HCT116 (cell line): ENCODE data around the gene SGMS2. TPM values are rescaled to one million over a fixed set of nuclear protein-coding genes. Genes with fewer than 3 reads are reported as not detected.

ENCODE experiments used
- ATAC-seq: fragments of 200-7000 bp; cut with Tn5 transposase; 2 replicates; pipeline ENCODE4 v1.9.1; 2020; ENCODE audit warnings: mild to moderate bottlenecking, moderate library complexity
- BruUV-seq: library from RNA; stranded (reverse); fragments of 400-500 nt; replicated peaks from 2 replicates; lab custom pipeline; 2021; lab: Mats Ljungman, UMichigan
- CTCF ChIA-PET: fragments of 300-600 bp; sonication (Branson Sonifier 250); formaldehyde crosslinking; loops from one replicate; lab custom pipeline; 2021; ENCODE audit warnings: antibody characterized with exemption; lab: Charles Lee
- POLR2A ChIA-PET: fragments of 300-600, 350-600 bp; sonication (Branson Sonifier 250); formaldehyde crosslinking; loops from one replicate; lab custom pipeline; 2021; ENCODE audit warnings: antibody characterized with exemption; lab: Charles Lee
- RAD21 ChIA-PET, 2 experiments: fragments of 300-600 bp; sonication (Branson Sonifier 250); formaldehyde crosslinking; loops; one replicate each; lab custom pipeline; 2023; ENCODE audit warnings: low total read pairs in 2 of 2; ENCODE audit not compliant: uncharacterized antibody in 2 of 2, unreplicated experiment in 2 of 2, low non-redundant PET in 1 of 2; lab: Charles Lee
- DNase-seq: peaks from one replicate; pipeline ENCODE4 v3.0.0-alpha.2; 2010; ENCODE audit warnings: low read depth, low spot score
- H2AFZ ChIP-seq: fragments of 200-600 bp; shearing (Covaris generic), sonication (generic); 2 replicates; pipeline ENCODE4 v1.6.1; 2017; ENCODE audit warnings: low read depth, mixed run types, mixed read lengths, antibody characterized with exemption, low read length; ENCODE audit not compliant: poor library complexity, severe bottlenecking
- H3K27ac ChIP-seq: 2 replicates; pipeline ENCODE4 v1.5.1; 2012; ENCODE audit warnings: low read depth, low read length
- H3K27me3 ChIP-seq: fragments of 200-600 bp; sonication (generic); 2 replicates; pipeline ENCODE4 v1.6.1; 2016; ENCODE audit warnings: mixed run types, low read length, mixed read lengths; ENCODE audit not compliant: insufficient read depth
- H3K36me3 ChIP-seq, 2 experiments: fragments of 200-500 bp in 1 of 2; fragments of 200-600 bp in 1 of 2; sonication (Bioruptor generic) in 1 of 2; sonication (generic) in 1 of 2; 2 replicates each; pipeline versions ENCODE4 v1.5.1 to v1.6.1; 2014 to 2016; ENCODE audit warnings: low read length in 2 of 2, inconsistent platforms in 1 of 2, mixed read lengths in 1 of 2, mixed run types in 1 of 2; ENCODE audit not compliant: insufficient read depth in 2 of 2, control insufficient read depth in 1 of 2
- H3K4me1 ChIP-seq, 2 experiments: fragments of 200-600 bp in 1 of 2; sonication (generic) in 1 of 2; 2 replicates each; pipeline versions ENCODE4 v1.5.1 to v1.6.1; 2012 to 2017; ENCODE audit warnings: low read length in 2 of 2, inconsistent platforms in 1 of 2, mild to moderate bottlenecking in 1 of 2, mixed read lengths in 1 of 2, mixed run types in 1 of 2, moderate library complexity in 1 of 2; ENCODE audit not compliant: insufficient read depth in 2 of 2, control insufficient read depth in 1 of 2
- H3K4me2 ChIP-seq: fragments of 200-600 bp; sonication (generic); 2 replicates; pipeline ENCODE4 v1.6.1; 2017; ENCODE audit warnings: mixed run types, low read length, mixed read lengths
- H3K4me3 ChIP-seq, 2 experiments: fragments of 200-600 bp in 1 of 2; sonication (generic) in 1 of 2; replicated peaks in 1 of 2; 2 replicates each; pipeline ENCODE4 v1.5.1; 2011 to 2016; ENCODE audit warnings: low read length in 2 of 2, control low read depth in 1 of 2, low read depth in 1 of 2, mild to moderate bottlenecking in 1 of 2, mixed read lengths in 1 of 2, mixed run types in 1 of 2
- H3K79me2 ChIP-seq: fragments of 200-600 bp; sonication (generic); 2 replicates; pipeline ENCODE4 v1.6.1; 2017; ENCODE audit warnings: mild to moderate bottlenecking, mixed run types, low read length, moderate library complexity, mixed read lengths; ENCODE audit not compliant: insufficient read depth
- H3K9ac ChIP-seq: fragments of 200-600 bp; sonication (generic); 2 replicates; pipeline ENCODE4 v1.6.1; 2016; ENCODE audit warnings: low read length, mixed read lengths
- H3K9me2 ChIP-seq: fragments of 200-600 bp; sonication (generic), shearing (Covaris generic); 2 replicates; pipeline ENCODE4 v1.6.1; 2017; ENCODE audit warnings: mixed run types, mild to moderate bottlenecking, moderate library complexity; ENCODE audit not compliant: insufficient read depth
- H3K9me3 ChIP-seq, 2 experiments: fragments of 200-500 bp in 1 of 2; fragments of 200-600 bp in 1 of 2; sonication (Bioruptor generic) in 1 of 2; sonication (generic) in 1 of 2; 2 replicates each; pipeline ENCODE4 v1.6.1; 2014 to 2017; ENCODE audit warnings: low read length in 2 of 2, mixed read lengths in 2 of 2, inconsistent platforms in 1 of 2, low read depth in 1 of 2, mild to moderate bottlenecking in 1 of 2, mixed run types in 1 of 2, moderate library complexity in 1 of 2; ENCODE audit not compliant: control insufficient read depth in 1 of 2, insufficient read depth in 1 of 2
- H4K20me1 ChIP-seq: fragments of 200-600 bp; sonication (generic), shearing (Covaris generic); 2 replicates; pipeline ENCODE4 v1.6.1; 2017; ENCODE audit warnings: mixed run types, mild to moderate bottlenecking, moderate library complexity; ENCODE audit not compliant: insufficient read depth
- CBX3 ChIP-seq: IDR thresholded peaks from 2 replicates; pipeline ENCODE4 v1.6.1; 2012; ENCODE audit warnings: low read depth
- FOSL1 ChIP-seq: IDR thresholded peaks from 2 replicates; pipeline ENCODE4 v1.6.1; 2012; ENCODE audit warnings: low read depth
- JUND ChIP-seq: IDR thresholded peaks from 2 replicates; pipeline ENCODE4 v1.6.1; 2012
- POLR2AphosphoS5 ChIP-seq: IDR thresholded peaks from 2 replicates; pipeline ENCODE4 v1.6.1; 2011; ENCODE audit warnings: mild to moderate bottlenecking, low read depth, low read length, moderate library complexity
- SP1 ChIP-seq: IDR thresholded peaks from 2 replicates; pipeline ENCODE4 v1.6.1; 2012; ENCODE audit warnings: low read depth
- TCF7L2 ChIP-seq: IDR thresholded peaks from 2 replicates; pipeline ENCODE4 v1.7.0; 2011; ENCODE audit warnings: borderline replicate concordance, inconsistent platforms; ENCODE audit not compliant: insufficient read depth, insufficient read length; ENCODE audit errors: extremely low read depth
- YY1 ChIP-seq: IDR thresholded peaks from 2 replicates; pipeline ENCODE4 v1.6.1; 2011; ENCODE audit warnings: low read length, low read depth, moderate library complexity, mild to moderate bottlenecking; ENCODE audit not compliant: insufficient replicate concordance; ENCODE audit errors: extremely low read depth
- ZFX ChIP-seq: fragments of 450-650 bp; IDR thresholded peaks from 2 replicates; pipeline ENCODE4 v1.6.1; 2017
- intact Hi-C: fragments of 100-400 bp; cut with micrococcal nuclease; formaldehyde crosslinking; loops from 2 replicates; pipeline ENCODE4 v1.10.0; 2022
- total RNA-seq: library from RNA; stranded (reverse); gene quantifications from one replicate; pipeline ENCODE4 v1.2.1, GENCODE V29; 2021; ENCODE audit not compliant: unreplicated experiment
- TF ChIP-seq, protein P1 (sequence below): IDR thresholded peaks from 2 replicates; pipeline ENCODE4 v1.6.1; 2012; ENCODE audit warnings: low read depth
- TF ChIP-seq, protein P2 (sequence below): IDR thresholded peaks from 2 replicates; pipeline ENCODE4 v1.6.1; 2012

SGMS2 gene
- total RNA-seq, 1 experiment from 2014 or later: 36.6 TPM

DNA sequence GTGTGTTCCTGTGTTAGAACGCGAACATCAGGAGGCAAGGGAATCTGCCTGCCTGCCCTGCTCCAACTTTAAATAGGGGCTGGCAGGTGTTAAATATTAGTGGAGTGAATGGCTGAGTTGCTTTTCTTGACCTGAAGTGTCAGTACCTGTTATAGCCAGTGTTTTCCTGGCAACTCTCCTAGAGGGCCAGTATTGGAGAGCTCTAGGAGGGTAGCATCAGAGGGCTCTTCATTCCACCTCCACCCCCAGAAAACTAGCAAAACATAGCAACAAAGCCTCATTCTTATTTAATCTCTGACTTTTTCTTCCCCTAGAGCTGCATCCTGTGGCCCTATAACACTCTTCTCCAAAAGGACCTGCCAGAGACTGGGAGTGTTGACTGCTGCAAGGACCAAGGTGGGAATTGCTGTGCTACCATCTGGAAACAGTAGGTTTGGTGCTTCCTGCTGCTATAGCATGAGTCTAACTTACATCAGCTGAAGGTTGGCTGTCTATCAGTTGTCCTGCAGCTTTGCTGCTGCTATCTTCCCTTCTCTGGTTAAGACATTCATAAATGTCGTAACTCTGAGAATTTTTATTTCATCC is 33.5 kb downstream of the SGMS2 start (continued):
- TF ChIP-seq TCF7L2 (no peak), ZFX (no peak), CBX3 (no peak)
- TF ChIP-seq, all 23 proteins: peak for 0

DNA sequence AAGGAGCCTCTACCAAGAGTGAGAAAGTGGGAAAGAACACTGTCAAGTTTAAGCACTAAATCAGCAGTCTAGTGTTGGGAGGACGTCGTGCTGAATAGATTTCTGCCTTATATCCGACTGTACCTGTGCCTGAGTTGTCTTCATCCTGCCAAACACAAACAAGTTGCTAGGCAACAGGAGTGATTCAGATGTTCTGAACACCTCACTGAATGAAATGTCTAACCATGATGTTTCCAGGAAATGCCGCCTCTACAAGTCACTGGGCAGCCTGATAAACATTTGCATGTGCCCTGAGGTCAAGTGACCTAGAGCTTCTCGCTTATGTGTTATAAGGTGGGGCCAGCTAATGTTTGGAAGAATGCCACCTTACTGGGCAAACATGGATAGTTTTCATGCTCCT is 37.9 kb downstream of the SGMS2 start:
- Histone ChIP-seq H3K4me2 (peak overlapping the region; percentile 57), H3K27ac (no peak overlapping the region), H3K4me1 (peaks cover 17 to 27% of the 10 kb centered on the region in 2 experiments), H3K36me3 (no peaks in the 10 kb centered on the region), H3K9me2 (no peaks in the 10 kb centered on the region), H2AFZ (no peak overlapping the region), H3K9me3 (no peaks in the 10 kb centered on the region), H3K27me3 (no peaks in the 10 kb centered on the region), H3K9ac (peak overlapping the region; percentile 15; the same call in 1 of the 2 replicates), H4K20me1 (no peaks in the 10 kb centered on the region), H3K4me3 (no peak overlapping the region), H3K79me2 (no peaks in the 10 kb centered on the region)
- TF ChIP-seq, protein P1, sequence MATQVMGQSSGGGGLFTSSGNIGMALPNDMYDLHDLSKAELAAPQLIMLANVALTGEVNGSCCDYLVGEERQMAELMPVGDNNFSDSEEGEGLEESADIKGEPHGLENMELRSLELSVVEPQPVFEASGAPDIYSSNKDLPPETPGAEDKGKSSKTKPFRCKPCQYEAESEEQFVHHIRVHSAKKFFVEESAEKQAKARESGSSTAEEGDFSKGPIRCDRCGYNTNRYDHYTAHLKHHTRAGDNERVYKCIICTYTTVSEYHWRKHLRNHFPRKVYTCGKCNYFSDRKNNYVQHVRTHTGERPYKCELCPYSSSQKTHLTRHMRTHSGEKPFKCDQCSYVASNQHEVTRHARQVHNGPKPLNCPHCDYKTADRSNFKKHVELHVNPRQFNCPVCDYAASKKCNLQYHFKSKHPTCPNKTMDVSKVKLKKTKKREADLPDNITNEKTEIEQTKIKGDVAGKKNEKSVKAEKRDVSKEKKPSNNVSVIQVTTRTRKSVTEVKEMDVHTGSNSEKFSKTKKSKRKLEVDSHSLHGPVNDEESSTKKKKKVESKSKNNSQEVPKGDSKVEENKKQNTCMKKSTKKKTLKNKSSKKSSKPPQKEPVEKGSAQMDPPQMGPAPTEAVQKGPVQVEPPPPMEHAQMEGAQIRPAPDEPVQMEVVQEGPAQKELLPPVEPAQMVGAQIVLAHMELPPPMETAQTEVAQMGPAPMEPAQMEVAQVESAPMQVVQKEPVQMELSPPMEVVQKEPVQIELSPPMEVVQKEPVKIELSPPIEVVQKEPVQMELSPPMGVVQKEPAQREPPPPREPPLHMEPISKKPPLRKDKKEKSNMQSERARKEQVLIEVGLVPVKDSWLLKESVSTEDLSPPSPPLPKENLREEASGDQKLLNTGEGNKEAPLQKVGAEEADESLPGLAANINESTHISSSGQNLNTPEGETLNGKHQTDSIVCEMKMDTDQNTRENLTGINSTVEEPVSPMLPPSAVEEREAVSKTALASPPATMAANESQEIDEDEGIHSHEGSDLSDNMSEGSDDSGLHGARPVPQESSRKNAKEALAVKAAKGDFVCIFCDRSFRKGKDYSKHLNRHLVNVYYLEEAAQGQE: no peak
- TF ChIP-seq FOSL1 (peak; percentile 47), JUND (peak; percentile 53), YY1 (no peak), SP1 (peak; percentile 29; the same call in 1 of the 2 replicates), POLR2AphosphoS5 (0 out of 2 replicates have a peak, but pooled peaks have one; percentile 20)
- TF ChIP-seq, protein P2, sequence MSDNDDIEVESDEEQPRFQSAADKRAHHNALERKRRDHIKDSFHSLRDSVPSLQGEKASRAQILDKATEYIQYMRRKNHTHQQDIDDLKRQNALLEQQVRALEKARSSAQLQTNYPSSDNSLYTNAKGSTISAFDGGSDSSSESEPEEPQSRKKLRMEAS: peak; percentile 38; the same call in 1 of the 2 replicates
- POLR2A ChIA-PET: interaction anchor here (0.9 kb wide), 1 partner anchor 37 kb away, joined by 3 read pairs; no protein-coding TSS in a partner anchor
- CTCF ChIA-PET: no interaction called here
- ATAC-seq (peak; percentile 74), DNase-seq (peak; percentile 82)
- intact Hi-C loops: no loop called here
- no TSS peak for BruUV-seq
- RAD21 ChIA-PET: no interaction called here
